HG03280 (cell line): ENCODE results near the gene TOX3.

ENCODE experiments used
- ATAC-seq: cut with Tn5 transposase; IDR thresholded peaks from one replicate; pipeline ENCODE4 v1.9.1; 2021; ENCODE audit warnings: mild to moderate bottlenecking, moderate library complexity; ENCODE audit not compliant: unreplicated experiment

Gene TOX3

DNA sequence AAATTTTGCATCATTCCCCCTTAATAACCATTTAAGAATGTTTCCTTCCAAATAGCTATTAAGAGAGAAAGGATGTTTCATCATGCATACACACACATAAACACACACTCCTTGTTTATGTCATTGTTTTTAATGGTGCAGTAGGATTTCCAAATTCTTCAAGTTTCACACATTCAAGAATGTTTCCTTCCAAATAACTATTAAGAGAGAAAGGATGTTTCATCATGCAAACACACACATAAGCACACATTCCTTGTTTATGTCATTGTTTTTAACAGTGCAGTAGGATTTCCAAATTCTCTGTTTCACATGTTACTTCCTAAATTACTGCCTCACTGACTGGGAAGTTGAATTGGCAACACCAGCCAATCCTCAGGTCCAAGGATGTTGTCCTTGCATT is 7.8 kb downstream of the TOX3 start:
- ATAC-seq = no peak

DNA sequence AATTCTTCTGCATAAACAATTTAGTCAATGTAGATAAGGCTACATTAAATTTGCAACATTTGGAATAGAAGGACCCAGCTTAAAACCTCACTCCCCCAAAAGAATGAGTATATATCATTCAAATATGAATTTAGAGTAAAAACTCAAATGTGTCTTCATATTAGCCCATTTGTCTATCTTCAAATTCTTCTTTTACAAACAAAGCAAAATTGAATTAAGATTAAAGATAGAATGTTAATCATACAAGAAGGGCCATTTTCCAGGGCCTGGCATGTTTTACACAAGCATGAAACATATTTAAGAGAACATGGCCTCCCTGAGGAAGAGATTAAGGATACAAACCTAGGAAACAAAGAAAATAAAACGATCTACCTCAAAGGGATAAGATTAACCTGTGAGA is 8.4 kb downstream of the TOX3 start:
- no peak for ATAC-seq

DNA sequence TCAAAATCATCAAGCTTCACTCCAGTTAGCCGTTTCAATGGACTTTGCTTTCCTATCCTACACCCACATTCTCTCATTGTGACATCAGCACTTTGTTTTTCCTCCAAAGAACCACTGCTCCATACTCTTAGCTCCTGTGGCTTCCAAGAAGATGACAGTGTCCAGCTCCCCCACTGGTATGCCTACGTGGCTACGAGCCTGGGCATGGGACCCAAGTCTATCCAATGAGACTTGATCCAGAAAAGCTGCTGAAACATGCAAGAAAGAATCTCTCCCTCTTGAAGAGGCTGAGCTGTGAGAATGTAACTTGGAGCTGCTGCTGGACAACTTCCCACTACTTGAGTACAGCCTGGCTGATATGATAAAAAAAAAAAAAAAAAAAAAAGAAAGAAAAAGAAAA is 9.4 kb downstream of the TOX3 start:
- no peak for ATAC-seq

DNA sequence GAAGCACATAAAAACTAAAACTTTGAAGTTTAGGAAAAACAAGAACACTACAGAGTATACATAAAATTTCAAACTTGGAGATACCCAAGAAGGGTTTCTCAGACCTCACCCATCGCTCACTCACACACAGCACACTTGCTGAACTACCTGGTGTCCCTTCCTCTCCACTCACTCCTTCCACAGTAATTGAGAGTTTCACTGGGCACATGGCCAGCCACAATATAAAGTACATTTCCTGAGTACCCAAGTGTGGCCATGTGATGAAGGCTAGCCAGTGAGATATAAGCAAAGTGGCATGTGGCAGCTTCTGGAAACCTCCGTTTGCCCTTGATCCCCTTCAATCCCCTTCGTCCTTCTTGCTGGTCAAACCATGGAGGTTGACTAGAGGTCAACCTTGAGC is 11.9 kb downstream of the TOX3 start:
- no peak for ATAC-seq

DNA sequence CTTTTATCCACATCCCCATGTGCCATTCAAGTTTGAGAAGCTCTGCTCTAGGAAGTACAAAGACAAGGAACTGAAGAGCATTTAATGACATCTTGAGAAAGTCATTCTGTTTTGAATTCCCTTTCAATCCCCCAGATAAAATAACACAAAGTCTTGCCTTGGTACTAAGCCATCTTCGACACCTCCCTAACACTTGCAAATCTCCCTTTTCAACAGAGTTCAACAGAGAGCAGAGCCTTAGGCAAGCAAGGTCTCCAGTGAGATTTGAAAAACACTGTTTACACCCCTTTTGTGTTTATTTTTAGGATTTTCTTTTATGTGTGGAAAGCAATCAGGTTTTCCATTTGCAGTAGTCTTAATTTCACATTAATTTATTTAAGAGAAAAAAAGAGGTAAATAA is 13.6 kb downstream of the TOX3 start:
- ATAC-seq = no peak

DNA sequence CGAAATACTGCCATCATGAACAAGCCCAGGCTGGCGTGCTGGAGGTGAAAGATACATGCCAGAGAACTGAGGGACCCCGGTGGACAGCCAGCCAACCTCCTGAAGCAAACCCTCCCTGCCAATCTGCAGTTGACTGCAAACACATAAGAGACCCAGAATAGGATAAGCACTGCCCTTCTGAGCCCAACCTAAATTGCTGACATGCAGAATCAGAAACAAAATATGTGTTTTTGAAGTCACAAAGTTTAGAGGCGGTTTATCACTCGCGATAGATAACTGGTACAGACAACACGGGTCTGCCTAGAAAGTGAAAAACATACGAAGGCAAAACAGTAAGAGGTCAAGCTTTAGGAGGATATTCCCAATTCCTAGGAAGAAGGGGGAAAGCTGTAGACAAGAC is 14.6 kb downstream of the TOX3 start:
- ATAC-seq = no peak

DNA sequence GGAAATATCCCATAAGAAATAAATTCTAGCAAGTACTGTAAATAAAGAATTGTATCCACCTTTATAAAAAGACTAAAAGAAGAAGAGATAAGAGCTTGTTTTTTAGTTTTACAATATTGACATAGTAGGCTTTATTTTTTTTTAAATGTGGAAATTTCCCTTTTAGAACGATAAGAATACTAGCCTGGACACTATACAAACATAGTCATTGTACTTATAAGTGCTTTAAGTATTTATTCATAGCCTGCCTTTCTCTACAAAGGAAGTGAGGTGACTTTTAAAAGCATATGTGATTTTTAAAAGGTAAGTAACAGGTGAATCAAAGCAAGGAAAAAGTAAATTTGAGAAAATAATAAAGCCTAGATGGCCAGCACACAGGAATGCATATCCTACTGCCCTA is 17.7 kb downstream of the TOX3 start:
- no peak for ATAC-seq

DNA sequence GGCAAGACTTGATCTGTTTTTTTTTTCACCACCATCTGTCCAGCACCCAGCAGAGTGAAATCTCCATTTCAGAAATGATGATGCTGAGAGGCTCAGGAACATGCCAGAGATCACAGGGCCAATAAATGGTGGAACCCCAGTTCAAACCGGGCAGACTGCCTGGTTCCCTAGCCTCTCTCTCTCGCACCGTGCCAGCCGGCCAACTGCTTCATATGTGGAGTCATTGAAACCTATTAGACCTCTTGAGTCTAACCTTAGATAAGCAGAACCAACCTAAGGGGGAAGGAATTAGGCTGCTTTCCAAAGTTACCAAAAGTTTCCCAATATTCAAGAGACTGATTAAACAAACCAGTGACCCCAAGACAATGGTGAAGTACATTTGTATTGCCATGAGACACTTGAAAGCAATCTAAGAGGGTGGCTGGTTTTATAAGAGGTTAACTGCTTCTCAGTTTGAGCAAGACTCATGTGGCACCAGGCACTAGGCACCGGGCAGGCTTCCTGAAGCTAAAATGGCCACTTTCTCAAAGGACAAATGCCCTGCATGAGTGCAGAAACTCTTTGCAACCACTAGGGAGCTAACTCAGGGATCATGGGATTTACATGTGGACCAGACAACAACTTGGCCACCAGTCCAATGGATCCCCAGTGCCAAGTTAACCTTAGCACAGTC is 18.4 kb downstream of the TOX3 start:
- no peak for ATAC-seq

DNA sequence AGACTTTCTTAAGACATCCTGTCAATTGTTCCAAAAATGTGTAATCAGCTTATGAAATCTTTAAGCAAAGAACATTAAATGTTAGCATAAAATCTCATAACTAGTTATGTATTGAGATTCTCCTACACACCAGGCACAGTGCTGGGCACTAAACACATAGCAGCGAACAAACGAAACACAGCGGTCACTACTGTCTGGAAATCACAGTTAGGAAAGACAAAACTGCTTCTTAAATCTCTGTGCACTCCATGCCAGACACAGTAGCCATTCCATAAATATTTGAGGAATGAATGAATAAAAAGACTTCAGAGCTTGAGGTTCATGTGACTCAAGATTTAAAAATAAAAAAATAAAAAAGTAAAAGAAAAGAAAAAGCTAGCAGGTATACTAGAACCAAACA is 20.1 kb downstream of the TOX3 start:
- ATAC-seq = no peak

DNA sequence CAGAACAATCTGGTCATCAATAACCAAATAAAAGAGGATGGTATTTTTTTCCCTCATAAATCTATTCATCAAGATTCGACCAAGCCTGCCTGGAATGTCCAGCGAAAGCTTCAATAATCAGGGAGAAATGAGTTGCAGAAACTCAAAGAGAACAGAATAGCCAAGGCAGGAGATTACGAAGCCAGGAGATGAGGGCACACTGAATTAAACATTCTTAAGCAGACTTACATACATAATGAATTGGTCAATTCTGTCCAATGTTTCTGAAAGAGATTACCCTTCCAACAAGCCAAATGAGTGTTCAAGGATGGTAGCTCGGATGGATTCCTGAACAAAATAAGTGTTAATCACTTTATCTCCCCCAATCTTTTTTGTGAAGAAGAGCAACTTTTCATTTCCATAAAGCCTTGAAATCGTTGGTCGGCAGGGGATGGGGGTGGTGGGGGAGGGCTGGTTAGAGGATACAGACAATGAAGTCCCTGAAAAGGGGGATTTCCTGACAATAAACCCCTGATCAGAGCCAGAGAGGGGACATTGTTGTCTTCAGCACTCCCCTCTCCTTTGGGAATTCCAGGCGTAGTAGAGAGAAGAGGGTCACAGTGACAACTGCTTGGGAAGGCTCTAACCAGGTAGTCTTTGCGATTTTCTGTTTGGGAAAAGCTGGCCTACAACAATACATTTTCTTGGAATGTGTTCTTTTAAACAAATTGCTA is 20.7 kb downstream of the TOX3 start:
- ATAC-seq = no peak

DNA sequence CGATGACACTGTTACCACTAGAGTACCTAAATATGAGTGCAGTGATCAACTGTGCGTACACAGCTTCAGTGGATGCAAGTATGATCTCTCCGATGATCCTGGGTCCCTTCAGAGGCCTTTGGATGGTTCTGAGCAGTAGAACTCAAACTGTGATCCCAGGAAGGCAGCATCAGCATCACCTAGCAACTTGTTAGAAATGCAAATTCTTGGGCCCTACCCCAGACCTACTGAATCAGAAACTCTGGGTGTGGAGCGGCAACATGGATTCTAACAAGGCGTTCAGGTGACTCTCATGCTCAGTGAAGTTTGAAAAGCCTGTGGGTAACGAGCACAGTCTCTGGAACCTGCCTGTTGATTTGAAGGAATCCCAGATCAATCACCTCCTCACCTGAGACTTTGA is 25.4 kb downstream of the TOX3 start:
- no peak for ATAC-seq

DNA sequence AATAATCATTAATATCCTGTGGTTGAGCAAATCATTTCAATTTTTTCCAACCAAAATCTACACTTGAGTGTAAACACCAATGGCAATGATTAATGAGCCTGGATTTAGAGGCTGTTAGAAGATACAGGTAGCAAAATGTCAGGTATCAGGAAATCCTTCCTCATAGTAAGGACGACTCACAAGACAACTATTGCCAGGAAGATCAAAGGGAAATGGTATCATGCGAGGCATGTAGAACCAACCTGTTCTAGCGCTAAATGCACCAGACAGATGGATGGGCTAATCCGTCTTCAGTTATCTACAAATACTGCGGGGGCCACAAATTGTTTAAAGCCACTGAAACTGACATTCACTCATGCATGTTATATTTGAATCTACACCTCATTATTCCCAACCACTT is 28.1 kb downstream of the TOX3 start:
- ATAC-seq = no peak

DNA sequence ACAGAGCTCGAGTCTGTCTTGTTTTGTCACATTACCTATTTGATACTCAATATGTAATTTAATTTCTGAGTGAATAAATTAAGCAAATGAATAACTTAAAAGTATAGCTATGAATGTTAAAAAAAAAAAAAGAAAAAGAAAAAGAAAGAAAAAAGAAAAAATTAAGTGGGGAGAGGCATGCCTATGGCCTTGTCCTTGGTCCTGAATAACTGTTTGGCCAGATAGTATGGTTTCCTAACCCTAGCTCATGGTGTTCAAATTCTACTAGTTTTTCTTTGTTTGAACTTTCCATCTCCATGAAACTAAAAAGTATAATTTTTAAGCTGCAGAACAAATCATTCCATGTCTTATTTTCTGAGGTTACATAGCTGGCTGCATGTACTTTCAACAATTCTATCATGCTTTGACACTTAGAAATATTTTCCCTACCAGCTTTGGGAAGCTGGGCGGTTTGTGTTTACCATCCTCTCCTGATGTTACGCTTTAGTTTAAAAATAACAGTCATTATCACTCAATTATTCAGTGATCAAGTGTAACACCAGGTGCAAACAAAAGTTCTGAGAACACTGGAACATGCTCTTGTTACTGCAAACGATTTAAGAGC is 31.8 kb downstream of the TOX3 start:
- no peak for ATAC-seq

DNA sequence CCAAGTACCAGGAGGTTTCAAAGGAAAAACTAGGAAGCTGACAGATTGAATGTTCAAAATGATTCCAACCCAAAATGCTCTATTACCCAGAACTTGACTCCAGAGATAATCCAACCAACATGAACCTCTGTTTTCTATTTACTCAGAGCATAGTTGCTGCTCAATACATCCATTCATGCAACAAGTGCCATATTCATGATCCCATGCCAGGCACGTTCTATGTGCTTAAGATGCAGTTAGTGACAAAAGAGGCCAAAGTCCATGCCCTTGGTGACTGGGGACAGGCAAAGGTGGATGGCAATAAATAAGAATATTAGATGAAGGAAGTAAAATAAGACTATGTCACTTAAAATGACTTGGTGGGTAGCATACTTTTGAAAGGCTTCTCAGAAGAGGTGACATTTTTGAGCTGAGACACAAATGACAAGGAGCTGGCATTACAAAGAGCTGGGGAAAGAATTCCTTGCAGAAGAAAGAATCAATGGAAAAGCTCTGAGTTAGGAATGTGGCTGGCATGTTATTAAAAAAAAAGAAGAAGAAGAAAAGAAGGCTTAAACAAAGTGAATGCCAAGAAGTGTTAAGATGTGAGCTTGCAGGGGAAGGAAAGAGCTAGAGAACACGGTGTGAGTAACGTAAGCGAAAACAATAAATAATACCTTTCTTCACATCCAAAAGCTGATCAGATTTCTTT is 34.5 kb downstream of the TOX3 start:
- no peak for ATAC-seq

DNA sequence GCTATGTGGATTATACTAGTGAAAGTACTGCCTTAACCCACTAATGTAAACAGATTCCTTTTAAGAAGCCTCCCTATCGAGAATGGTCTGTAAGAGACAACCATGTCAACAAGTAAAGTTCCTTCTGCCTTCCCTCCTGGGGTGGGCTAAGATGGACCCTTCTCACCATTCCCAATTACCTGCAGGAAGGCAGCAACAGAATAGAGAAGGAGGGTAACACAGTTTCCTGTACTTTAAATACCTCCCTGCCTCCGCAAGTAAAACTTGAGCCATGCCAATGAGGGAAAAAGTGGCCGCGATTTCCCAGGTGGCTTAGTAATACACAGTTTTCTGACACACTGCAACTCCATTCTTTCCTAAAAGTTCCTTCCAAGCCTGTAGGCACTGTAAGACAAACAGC is 45.2 kb downstream of the TOX3 start:
- ATAC-seq = no peak

DNA sequence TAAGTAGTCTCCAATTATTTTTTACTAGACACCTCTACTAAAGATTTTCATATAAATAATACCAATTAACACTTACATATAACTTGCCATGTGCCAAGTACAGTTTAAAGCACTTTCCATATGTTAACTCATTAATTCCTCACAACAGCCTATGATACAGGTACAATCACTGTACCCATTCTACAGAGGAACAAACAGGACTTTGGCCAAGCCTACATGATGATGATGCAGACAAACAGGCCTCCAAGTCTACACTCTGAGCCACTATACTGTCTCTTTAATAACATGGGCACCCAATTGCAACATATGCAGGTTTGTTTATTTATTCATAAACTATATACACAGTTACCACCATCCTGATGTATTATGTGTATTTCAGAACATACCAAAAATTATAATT is 46.0 kb downstream of the TOX3 start:
- no peak for ATAC-seq

DNA sequence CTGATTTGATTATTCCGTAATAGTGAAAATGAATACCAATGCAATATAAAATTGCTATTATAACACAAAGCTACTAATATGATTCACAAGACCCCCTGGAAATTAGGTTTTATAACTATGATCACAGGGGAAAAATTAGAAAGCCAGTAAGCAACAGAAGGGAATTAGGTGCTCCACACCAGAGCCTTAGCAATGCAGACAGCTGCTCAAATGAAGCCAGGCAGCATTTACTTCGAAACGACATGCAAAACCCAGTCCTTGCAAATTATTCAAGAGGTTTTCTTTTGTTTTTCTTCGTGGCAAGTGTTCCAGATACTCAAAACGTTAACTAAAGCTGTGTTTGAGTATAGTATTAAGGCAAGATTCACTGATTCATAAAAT is 47.9 kb downstream of the TOX3 start:
- no peak for ATAC-seq

DNA sequence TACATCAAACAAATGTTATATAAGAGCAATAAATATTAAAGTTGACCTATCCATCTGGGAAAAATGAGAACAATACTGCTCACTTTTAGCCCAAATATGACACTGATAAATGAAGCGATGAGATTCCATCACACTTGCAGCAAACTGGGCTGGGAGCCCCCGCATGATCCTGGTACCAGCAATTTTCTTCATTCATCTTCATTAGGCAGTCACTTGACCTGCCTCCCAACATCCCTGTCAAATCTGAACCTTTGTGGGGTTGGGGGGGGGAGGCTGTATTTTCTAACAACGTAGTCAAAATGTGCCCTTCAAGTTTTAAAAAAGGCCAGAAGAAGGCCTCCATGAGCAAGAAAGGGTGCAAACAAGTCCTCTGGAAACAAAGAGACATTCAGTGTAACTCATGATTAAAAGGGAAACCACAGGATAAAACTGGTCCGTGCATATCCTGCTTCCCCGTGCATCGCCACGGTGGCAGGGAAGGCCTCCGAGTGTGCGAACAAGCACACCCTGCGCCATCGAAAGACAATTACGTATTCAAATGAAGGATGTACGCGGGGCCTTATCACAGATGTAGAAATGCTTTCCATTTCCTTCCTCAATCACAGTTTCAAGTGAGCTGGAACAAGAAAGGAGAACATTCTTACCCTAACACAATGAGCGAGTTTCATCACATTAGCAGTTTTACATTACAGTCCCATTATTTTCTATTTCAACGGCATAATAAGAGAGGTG is 48.4 kb downstream of the TOX3 start:
- ATAC-seq = no peak

DNA sequence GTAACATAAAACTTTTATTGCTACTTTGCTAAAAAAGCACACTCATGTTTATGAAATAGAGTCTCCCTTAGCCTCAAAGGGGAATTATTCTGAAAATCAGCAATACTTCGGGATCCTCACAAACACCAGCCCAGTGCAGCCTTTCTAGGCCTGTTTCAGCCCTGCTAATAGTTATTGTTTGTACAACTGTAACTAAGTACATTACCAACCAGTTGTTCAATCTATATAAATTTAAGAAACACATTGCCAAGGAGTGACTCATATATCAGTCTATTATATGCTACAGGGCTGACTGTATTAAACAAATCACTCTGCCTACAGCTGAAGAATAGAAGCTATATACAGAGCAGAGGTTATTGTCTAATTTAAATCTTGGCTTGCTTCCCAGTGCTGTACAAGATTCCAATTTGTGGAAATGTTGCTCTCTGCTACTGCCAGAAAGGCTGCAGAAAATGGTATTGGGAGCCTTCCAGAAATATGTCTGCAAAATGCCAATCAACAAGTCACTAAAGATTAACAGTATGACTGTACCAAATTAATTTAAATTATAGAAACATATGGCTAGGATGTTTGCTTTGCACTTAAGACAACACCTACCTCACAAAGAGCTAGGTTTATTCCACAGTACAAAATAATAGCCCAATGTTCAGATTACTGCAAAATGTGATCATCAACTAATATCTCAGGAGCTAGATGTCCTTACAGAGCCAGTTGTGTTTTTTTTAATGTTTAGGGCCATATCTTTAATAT is 49.7 kb downstream of the TOX3 start:
- ATAC-seq = no peak

DNA sequence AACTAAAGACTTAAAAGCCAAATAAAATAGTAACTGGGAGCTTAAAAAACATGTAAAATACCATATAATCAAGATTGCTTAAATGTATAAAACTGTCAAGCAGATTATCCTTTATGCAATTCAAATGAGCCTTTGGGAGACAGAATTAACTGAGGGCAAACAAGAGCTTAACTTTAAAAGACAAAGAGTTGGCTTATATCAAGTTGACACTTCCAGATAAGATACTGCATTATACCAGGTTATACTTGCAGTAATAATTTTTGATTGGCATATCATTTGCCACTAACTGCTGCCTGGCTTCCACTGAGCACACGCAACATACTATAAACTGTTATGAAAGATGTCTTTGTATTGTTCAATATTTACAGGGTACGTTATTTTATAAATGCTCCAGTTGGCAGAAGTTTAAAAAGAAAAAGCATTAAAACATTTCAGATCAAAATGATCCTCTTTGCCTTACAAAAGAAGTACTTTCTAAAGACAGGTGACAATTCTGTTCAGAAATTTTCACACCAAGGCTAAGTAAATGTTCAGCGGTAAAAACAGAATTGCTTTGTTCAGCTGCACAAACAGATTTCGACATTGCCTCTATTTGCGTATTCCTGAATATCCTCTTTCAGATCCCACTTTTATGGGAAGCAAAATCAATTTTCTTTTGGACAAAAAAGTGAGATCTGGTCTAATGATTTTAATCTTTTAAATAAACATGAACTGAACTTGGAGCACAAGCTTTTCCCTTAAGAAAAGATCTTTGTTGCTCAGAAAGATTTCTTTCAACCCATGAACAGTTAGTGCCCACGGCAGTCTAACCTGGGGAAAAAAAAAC is 50.7 kb downstream of the TOX3 start:
- ATAC-seq = no peak
